ENCODE results near the gene RABEPK. TPM values are rescaled to one million over a fixed set of nuclear protein-coding genes. Genes with fewer than 3 reads are reported as not detected.

RABEPK gene
- total and polyA plus RNA-seq, 2 experiments from 2014 or later, result 8.7 to 27.2 TPM

GRCh38 chr9:125254231-125254630 lies 53.9 kb downstream of the RABEPK start:
- H3K27ac ChIP-seq, result no peak overlapping the region
- H3K4me3 ChIP-seq, result no peak overlapping the region
- H3K36me3 ChIP-seq, result no peaks in the 10 kb centered on the region
- no peaks in the 10 kb centered on the region for H3K27me3 ChIP-seq
- no peak for DNase-seq (ENCODE audit: low read depth in 1 of 2, low spot score in 1 of 2)
- TF ChIP-seq CTCF (IDR thresholded peaks at IDR 0.05; ENCODE audit: low read depth, low read length), result no peak
- H3K9me3 ChIP-seq (ENCODE audit: low read depth), result no peaks in the 10 kb centered on the region
- no peaks in the 10 kb centered on the region for H3K4me1 ChIP-seq (ENCODE audit: low read depth)

GRCh38 chr9:125255781-125256391 lies 55.5 kb downstream of the RABEPK start:
- peak; percentile 39 for TF ChIP-seq CTCF (IDR thresholded peaks at IDR 0.05; ENCODE audit: low read depth, low read length)
- Histone ChIP-seq H3K4me3 (no peak overlapping the region), H3K27me3 (no peaks in the 10 kb centered on the region), H3K4me1 (ENCODE audit: low read depth) (no peaks in the 10 kb centered on the region), H3K27ac (no peak overlapping the region), H3K36me3 (no peaks in the 10 kb centered on the region), H3K9me3 (ENCODE audit: low read depth) (no peaks in the 10 kb centered on the region)
- DNase-seq (ENCODE audit: low read depth in 1 of 2, low spot score in 1 of 2), result peak; percentile 28 to 41

GRCh38 chr9:125258160-125258785 lies 57.9 kb downstream of the RABEPK start:
- Histone ChIP-seq H3K4me3 (no peak overlapping the region), H3K9me3 (ENCODE audit: low read depth) (no peaks in the 10 kb centered on the region), H3K4me1 (ENCODE audit: low read depth) (no peaks in the 10 kb centered on the region), H3K27me3 (no peaks in the 10 kb centered on the region), H3K36me3 (no peaks in the 10 kb centered on the region), H3K27ac (no peak overlapping the region)
- DNase-seq (ENCODE audit: low read depth in 1 of 2, low spot score in 1 of 2), result no peak
- no peak for TF ChIP-seq CTCF (IDR thresholded peaks at IDR 0.05; ENCODE audit: low read depth, low read length)

GRCh38 chr9:125258832-125259534 lies 58.6 kb downstream of the RABEPK start:
- no peak overlapping the region for H3K27ac ChIP-seq
- H3K4me3 ChIP-seq, result no peak overlapping the region
- TF ChIP-seq CTCF (IDR thresholded peaks at IDR 0.05; ENCODE audit: low read depth, low read length), result no peak
- no peaks in the 10 kb centered on the region for H3K36me3 ChIP-seq
- DNase-seq (ENCODE audit: low read depth in 1 of 2, low spot score in 1 of 2), result no peak
- H3K4me1 ChIP-seq (ENCODE audit: low read depth), result no peaks in the 10 kb centered on the region
- H3K9me3 ChIP-seq (ENCODE audit: low read depth), result no peaks in the 10 kb centered on the region
- H3K27me3 ChIP-seq, result no peaks in the 10 kb centered on the region

- Histone ChIP-seq H3K4me3 (no peak overlapping the region), H3K36me3 (no peaks in the 10 kb centered on the region), H3K27me3 (no peaks in the 10 kb centered on the region), H3K27ac (peak overlapping the region; percentile 32), H3K4me1 (ENCODE audit: low read depth) (no peaks in the 10 kb centered on the region), H3K9me3 (ENCODE audit: low read depth) (no peaks in the 10 kb centered on the region)
- no peak for DNase-seq (ENCODE audit: low read depth in 1 of 2, low spot score in 1 of 2)
- TF ChIP-seq CTCF (IDR thresholded peaks at IDR 0.05; ENCODE audit: low read depth, low read length), result no peak
Measured at GRCh38 chr9:125260561-125260960, 60.2 kb downstream of the RABEPK start.
